Measurements from ENCODE around the gene DTX1.

Gene DTX1

DNA sequence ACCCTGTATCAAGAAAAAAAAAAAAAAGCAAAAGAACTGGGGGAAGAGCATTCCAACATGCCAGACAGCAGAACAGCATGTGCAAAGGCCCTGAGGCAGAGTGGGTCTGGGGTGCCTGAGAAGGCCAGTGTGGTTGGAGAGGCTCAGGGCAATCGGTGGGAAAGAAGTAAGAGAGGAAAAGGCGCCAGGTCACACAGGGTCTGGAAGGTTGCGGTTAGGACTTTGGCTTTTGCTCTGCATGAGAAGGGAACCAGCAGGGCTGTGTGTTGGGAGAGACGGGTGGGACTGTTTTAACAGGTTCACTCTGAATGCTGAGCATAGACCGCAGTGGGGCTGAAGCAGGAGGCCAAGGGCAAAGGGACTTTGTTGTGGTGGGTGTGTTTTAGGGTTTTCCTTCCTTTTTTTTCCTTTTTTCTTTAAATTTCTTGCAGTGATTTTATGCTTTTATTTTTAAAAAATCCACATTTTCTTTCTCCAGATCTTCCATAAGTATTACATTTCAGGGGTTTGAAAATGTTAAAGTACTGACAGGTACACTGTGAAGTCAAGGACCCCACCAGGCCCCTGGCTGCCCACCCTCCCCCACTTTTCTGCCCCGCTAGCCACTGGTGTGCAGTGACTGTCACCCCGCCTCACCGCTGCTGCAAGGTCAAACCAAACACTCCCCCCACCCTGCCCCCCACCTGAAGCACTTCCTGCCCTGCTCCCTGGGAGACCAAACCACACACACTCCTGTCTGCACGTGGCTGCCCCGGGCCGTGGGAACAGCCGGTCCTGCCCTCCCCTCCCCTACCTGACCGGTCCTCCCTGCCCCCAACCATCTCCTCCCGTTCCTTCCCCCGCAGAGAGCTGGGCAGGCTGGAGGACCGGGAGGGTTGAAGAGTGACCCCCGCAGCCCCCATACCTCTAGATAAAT lies 30.0 kb downstream of the DTX1 start:
- Histone ChIP-seq H3K27me3 (ENCODE audit: insufficient read depth, low read length) (peaks cover 5% of the 10 kb centered on the region; the same call in 1 of the 2 replicates), H3K79me2 (ENCODE audit: control insufficient read depth, insufficient read depth, low read length, unreplicated experiment) (no peaks in the 10 kb centered on the region), H3K4me3 (ENCODE audit: low read depth, low read length) (no peak overlapping the region), H3K36me3 (ENCODE audit: insufficient read depth, low read length) (no peaks in the 10 kb centered on the region), H3K4me1 (ENCODE audit: control insufficient read depth, insufficient read depth, low read length, unreplicated experiment) (no peaks in the 10 kb centered on the region), H2AFZ (ENCODE audit: low read length, unreplicated experiment) (no peak overlapping the region), H3K27ac (ENCODE audit: low read depth, low read length) (no peak overlapping the region)

DNA sequence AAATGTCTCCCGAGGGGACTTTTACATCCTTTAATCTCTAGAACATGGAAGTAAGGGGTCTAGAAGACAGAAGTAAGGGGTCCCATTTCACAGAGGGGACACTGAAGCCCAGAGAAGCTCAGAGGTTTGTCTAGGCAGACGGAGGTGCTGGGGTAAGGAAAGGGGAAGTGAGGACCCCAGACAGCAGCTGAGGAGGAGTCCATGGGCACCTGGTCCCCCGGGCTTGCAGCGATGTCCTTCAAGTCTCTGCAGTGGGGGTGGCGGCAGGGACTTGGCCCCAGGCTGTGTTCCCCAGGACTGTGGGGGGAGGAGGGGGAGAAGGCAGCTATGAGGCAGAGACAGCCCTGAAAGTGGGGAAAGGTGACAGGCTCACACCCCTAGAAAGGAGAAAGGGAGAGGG lies 30.7 kb downstream of the DTX1 start:
- H3K4me1 ChIP-seq (ENCODE audit: control insufficient read depth, insufficient read depth, low read length, unreplicated experiment), result no peaks in the 10 kb centered on the region
- no peaks in the 10 kb centered on the region for H3K36me3 ChIP-seq (ENCODE audit: insufficient read depth, low read length)
- H3K27me3 ChIP-seq (ENCODE audit: insufficient read depth, low read length), result peaks cover 12% of the 10 kb centered on the region
- no peak overlapping the region for H3K27ac ChIP-seq (ENCODE audit: low read depth, low read length)
- no peak overlapping the region for H3K4me3 ChIP-seq (ENCODE audit: low read depth, low read length)
- H2AFZ ChIP-seq (ENCODE audit: low read length, unreplicated experiment), result no peak overlapping the region
- H3K79me2 ChIP-seq (ENCODE audit: control insufficient read depth, insufficient read depth, low read length, unreplicated experiment), result no peaks in the 10 kb centered on the region

DNA sequence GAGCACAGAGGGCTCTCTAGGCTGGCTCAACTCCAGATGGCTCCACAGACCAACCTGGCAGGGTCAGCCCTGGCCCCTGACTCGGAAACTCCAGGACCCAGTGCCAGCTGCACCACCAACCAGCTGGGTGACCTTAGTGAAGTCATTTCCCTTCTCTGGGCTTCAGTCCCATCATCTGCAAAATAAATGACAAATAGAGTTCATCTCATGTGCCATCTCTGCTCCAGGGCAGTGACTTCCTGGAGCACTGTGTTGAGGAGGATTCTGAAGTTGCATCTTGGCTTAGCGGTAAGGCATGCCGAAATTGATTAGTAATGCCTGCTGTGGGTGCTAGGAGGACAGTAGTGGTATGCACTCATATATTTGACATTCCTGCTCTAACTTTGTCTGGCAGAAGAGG lies 31.5 kb downstream of the DTX1 start:
- Histone ChIP-seq H3K4me1 (ENCODE audit: control insufficient read depth, insufficient read depth, low read length, unreplicated experiment) (no peaks in the 10 kb centered on the region), H3K36me3 (ENCODE audit: insufficient read depth, low read length) (no peaks in the 10 kb centered on the region), H3K27me3 (ENCODE audit: insufficient read depth, low read length) (peaks cover 19% of the 10 kb centered on the region), H3K79me2 (ENCODE audit: control insufficient read depth, insufficient read depth, low read length, unreplicated experiment) (no peaks in the 10 kb centered on the region), H3K27ac (ENCODE audit: low read depth, low read length) (no peak overlapping the region), H3K4me3 (ENCODE audit: low read depth, low read length) (no peak overlapping the region), H2AFZ (ENCODE audit: low read length, unreplicated experiment) (no peak overlapping the region)

DNA sequence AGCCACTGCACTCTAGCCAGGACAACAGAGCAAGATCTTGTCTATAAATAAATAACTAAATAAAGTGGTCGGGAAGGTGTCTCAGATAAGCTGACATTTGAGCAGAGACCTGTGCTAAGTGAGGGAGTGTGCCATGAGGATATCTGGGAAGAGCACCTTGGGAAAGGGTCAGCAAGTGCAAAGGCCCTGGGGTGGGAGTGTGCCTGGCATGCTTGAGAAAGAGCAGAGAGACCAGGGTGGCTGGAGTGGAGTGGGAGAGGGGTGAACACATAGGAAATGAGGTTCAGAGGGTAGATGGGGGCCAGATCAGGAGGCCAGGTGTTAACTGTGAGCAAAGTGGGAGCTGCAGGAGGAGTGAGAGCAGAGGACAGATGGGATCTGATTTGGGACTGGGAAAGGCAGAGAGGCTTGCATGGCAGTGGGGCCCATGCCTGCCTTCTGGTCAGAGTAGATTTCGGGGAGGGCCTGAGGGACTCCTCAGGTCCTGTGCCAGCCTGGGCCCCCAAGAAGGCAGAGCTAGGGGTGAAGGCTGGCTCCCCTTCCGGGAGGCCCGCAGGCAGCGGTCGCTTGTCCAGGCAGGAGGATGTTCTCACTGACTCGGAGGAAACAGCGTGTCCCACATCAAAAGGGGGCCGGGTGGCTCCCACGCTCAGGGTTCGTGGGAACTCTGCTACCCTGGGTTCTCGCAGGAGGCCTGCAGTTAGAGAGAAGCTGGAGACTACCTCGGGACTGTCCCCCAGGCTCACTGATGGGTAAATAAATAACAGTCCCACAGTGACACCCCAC lies 32.6 kb downstream of the DTX1 start:
- no peaks in the 10 kb centered on the region for H3K4me1 ChIP-seq (ENCODE audit: control insufficient read depth, insufficient read depth, low read length, unreplicated experiment)
- no peaks in the 10 kb centered on the region for H3K79me2 ChIP-seq (ENCODE audit: control insufficient read depth, insufficient read depth, low read length, unreplicated experiment)
- H3K27me3 ChIP-seq (ENCODE audit: insufficient read depth, low read length), result peaks cover 19% of the 10 kb centered on the region
- no peaks in the 10 kb centered on the region for H3K36me3 ChIP-seq (ENCODE audit: insufficient read depth, low read length)
- no peak overlapping the region for H3K27ac ChIP-seq (ENCODE audit: low read depth, low read length)
- no peak overlapping the region for H3K4me3 ChIP-seq (ENCODE audit: low read depth, low read length)
- no peak overlapping the region for H2AFZ ChIP-seq (ENCODE audit: low read length, unreplicated experiment)

DNA sequence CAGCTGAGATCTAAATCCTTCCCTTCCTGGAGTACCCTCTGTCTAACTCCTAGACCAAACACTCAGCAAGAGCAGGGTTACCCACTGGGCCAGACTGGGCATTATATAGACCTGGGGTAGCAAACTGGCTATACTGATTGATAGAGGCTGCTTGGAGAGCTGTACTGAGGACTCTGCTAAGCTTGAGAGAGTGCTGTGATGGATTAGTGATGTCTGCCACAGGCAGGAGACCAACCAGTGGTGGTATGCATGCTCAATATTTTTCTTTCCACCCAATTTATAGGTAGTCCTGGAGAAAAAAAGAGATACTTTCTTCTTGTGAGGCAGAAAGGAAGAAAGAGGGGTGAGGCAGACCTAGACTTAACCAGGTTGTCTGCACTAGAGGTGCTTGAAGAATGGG lies 33.3 kb downstream of the DTX1 start:
- Histone ChIP-seq H3K4me1 (ENCODE audit: control insufficient read depth, insufficient read depth, low read length, unreplicated experiment) (no peaks in the 10 kb centered on the region), H3K4me3 (ENCODE audit: low read depth, low read length) (no peak overlapping the region), H2AFZ (ENCODE audit: low read length, unreplicated experiment) (no peak overlapping the region), H3K27me3 (ENCODE audit: insufficient read depth, low read length) (peaks cover 19% of the 10 kb centered on the region), H3K36me3 (ENCODE audit: insufficient read depth, low read length) (no peaks in the 10 kb centered on the region), H3K27ac (ENCODE audit: low read depth, low read length) (no peak overlapping the region), H3K79me2 (ENCODE audit: control insufficient read depth, insufficient read depth, low read length, unreplicated experiment) (no peaks in the 10 kb centered on the region)

DNA sequence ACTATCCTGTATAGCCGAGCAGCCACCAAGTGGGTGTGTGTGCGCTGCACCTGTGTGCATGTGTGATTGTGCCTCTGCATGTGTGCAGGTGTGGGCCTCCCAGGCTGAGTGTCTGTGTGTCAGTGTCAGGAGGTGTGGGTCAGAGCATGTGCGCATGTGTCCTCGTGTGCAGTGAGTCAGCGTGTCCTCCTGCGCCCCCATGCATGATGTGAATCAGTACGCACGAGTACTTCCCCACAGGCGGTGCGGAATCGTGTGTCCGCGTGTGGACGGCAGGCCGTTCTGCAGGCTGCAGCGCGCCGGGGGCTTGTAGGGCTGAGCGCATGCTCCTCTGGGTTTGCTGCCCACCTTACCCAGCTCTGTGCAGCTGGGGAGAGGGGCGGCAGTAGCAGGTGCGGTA lies 34.2 kb downstream of the DTX1 start:
- Histone ChIP-seq H3K27me3 (ENCODE audit: insufficient read depth, low read length) (peaks cover 19% of the 10 kb centered on the region), H3K27ac (ENCODE audit: low read depth, low read length) (no peak overlapping the region), H3K4me1 (ENCODE audit: control insufficient read depth, insufficient read depth, low read length, unreplicated experiment) (no peaks in the 10 kb centered on the region), H3K36me3 (ENCODE audit: insufficient read depth, low read length) (no peaks in the 10 kb centered on the region), H3K79me2 (ENCODE audit: control insufficient read depth, insufficient read depth, low read length, unreplicated experiment) (no peaks in the 10 kb centered on the region), H3K4me3 (ENCODE audit: low read depth, low read length) (no peak overlapping the region), H2AFZ (ENCODE audit: low read length, unreplicated experiment) (no peak overlapping the region)

DNA sequence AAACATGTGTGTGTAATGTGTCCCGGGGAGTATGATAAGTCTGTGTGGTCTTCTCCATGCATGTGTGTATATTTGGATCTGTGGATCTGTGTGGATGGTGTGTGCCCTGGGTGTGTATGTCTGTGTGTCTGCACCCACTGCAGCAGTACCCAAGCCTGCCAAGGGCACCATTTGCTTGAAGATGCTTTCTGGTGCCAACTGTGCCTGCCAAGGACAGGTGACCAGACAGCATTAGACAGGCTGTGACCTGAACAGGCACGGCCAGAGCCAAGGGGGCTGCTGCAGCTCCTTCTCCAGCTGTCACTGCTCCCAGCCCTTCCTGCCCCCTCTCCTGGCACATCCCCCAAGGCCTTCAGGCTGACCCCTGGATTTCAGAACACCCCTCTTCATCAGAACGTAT lies 35.0 kb downstream of the DTX1 start:
- Histone ChIP-seq H3K4me3 (ENCODE audit: low read depth, low read length) (no peak overlapping the region), H3K4me1 (ENCODE audit: control insufficient read depth, insufficient read depth, low read length, unreplicated experiment) (no peaks in the 10 kb centered on the region), H2AFZ (ENCODE audit: low read length, unreplicated experiment) (no peak overlapping the region), H3K36me3 (ENCODE audit: insufficient read depth, low read length) (no peaks in the 10 kb centered on the region), H3K27me3 (ENCODE audit: insufficient read depth, low read length) (peaks cover 19% of the 10 kb centered on the region), H3K27ac (ENCODE audit: low read depth, low read length) (no peak overlapping the region), H3K79me2 (ENCODE audit: control insufficient read depth, insufficient read depth, low read length, unreplicated experiment) (no peaks in the 10 kb centered on the region)

DNA sequence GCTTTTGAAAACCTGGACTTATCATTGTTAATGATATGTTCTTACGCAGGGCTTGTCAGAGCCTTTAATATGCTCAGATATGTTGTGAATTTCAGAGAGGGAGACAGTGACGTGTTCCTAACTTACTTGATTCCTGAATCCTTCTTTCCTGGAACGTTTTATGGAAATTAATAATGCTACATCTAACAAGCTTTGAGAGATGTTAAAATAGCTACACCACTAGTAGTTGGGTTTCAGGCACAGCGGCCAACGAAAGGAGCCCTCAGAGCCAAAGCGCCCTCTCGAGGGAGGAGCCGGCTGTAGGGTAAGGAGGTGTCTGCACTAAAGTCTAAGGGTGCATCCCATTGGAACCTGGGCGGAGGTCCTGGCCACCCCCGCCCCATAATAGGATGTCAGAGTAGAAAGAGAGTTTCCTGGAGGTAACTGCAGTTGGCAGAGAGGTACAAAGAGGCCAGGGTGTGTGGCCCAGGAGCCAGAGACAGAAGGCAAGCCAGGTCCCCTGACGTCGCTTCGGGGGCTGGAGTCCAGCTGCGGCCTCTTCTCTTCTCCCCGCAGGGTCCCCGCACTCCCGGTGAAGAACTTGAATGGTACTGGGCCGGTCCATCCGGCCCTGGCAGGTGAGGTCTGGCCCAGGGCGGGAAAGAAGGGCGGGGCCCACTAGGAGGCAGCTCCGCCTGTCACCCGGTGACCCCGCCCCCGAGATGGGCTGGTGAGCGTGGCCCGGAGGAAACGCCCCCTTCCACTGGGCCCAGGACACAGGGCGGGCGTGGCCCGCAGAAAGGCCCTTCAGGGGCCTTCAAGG lies 36.3 kb downstream of the DTX1 start:
- no peaks in the 10 kb centered on the region for H3K4me1 ChIP-seq (ENCODE audit: control insufficient read depth, insufficient read depth, low read length, unreplicated experiment)
- H3K36me3 ChIP-seq (ENCODE audit: insufficient read depth, low read length), result no peaks in the 10 kb centered on the region
- H3K4me3 ChIP-seq (ENCODE audit: low read depth, low read length), result no peak overlapping the region
- no peaks in the 10 kb centered on the region for H3K79me2 ChIP-seq (ENCODE audit: control insufficient read depth, insufficient read depth, low read length, unreplicated experiment)
- no peak overlapping the region for H3K27ac ChIP-seq (ENCODE audit: low read depth, low read length)
- H2AFZ ChIP-seq (ENCODE audit: low read length, unreplicated experiment), result no peak overlapping the region
- peaks cover 19% of the 10 kb centered on the region for H3K27me3 ChIP-seq (ENCODE audit: insufficient read depth, low read length)

DNA sequence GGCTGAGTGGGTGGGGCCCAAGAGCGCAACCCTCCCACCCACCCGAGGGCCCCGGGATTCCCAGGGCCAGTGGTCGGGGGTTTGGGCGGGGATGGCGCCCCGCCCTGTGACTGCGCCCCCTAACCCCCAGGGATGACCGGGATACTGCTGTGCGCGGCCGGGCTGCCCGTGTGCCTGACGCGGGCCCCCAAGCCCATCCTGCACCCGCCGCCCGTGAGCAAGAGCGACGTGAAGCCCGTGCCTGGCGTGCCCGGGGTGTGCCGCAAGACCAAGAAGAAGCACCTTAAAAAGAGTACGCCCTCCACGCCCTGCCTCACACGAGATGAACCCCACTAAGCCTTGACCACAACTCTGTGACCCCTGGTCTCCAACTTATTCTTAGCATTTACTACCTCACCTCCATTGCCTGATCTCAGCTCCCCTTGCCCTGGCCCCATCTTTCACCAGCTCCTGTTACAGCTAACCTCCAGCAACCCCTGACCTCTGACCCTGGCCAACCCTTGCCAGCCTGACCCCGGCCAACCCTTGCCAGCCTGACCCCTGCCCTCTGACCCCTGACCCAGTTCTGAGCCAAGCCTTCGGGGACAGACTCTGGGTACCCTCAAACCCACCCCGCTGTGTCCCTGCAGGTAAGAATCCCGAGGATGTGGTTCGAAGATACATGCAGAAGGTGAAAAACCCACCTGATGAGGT lies 37.0 kb downstream of the DTX1 start:
- Histone ChIP-seq H3K79me2 (ENCODE audit: control insufficient read depth, insufficient read depth, low read length, unreplicated experiment) (no peaks in the 10 kb centered on the region), H3K4me3 (ENCODE audit: low read depth, low read length) (no peak overlapping the region), H3K27me3 (ENCODE audit: insufficient read depth, low read length) (peaks cover 19% of the 10 kb centered on the region), H2AFZ (ENCODE audit: low read length, unreplicated experiment) (no peak overlapping the region), H3K36me3 (ENCODE audit: insufficient read depth, low read length) (no peaks in the 10 kb centered on the region), H3K27ac (ENCODE audit: low read depth, low read length) (no peak overlapping the region), H3K4me1 (ENCODE audit: control insufficient read depth, insufficient read depth, low read length, unreplicated experiment) (peaks cover 4% of the 10 kb centered on the region)

DNA sequence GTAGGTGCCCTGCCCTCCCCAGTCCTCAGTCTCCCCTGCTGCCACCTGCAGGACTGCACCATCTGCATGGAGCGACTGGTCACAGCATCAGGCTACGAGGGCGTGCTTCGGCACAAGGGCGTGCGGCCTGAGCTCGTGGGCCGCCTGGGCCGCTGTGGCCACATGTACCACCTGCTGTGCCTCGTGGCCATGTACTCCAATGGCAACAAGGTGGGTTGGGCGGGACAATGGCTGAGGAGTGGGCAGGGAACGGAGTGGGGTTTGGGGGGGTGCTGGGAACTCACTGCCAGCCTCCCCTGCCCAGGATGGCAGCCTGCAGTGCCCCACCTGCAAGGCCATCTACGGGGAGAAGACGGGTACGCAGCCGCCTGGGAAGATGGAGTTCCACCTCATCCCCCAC lies 38.2 kb downstream of the DTX1 start:
- Histone ChIP-seq H3K4me3 (ENCODE audit: low read depth, low read length) (no peak overlapping the region), H3K27me3 (ENCODE audit: insufficient read depth, low read length) (peaks cover 19% of the 10 kb centered on the region), H3K27ac (ENCODE audit: low read depth, low read length) (no peak overlapping the region), H3K36me3 (ENCODE audit: insufficient read depth, low read length) (no peaks in the 10 kb centered on the region), H2AFZ (ENCODE audit: low read length, unreplicated experiment) (no peak overlapping the region), H3K79me2 (ENCODE audit: control insufficient read depth, insufficient read depth, low read length, unreplicated experiment) (no peaks in the 10 kb centered on the region), H3K4me1 (ENCODE audit: control insufficient read depth, insufficient read depth, low read length, unreplicated experiment) (peaks cover 10% of the 10 kb centered on the region)

Data from ACC112 (cell line).